HepG2 (cell line): ENCODE results near the gene TSPAN9. TPM values are rescaled to one million over a fixed set of nuclear protein-coding genes. Genes with fewer than 3 reads are reported as not detected.

ENCODE experiments used
- ATAC-seq: fragments of 200-7000 bp; cut with Tn5 transposase; 3 replicates; pipeline ENCODE4 v1.9.1; 2020; ENCODE audit warnings: mild to moderate bottlenecking, moderate library complexity
- BruUV-seq: library from RNA; stranded (reverse); fragments of 400-500 nt; replicated peaks from 2 replicates; lab custom pipeline; 2021; lab: Mats Ljungman, UMichigan
- CTCF ChIA-PET: fragments of 300-600 bp; formaldehyde crosslinking; extraction: SDS; loops from one replicate; lab custom pipeline; 2021; ENCODE audit warnings: low total read pairs, inconsistent platforms, low intra/inter-chr PET ratio; lab: Yijun Ruan, JAX
- POLR2A ChIA-PET: fragments of 350-600 bp; sonication (Branson Sonifier 250); formaldehyde crosslinking; loops from one replicate; lab custom pipeline; 2020; ENCODE audit warnings: antibody characterized with exemption, inconsistent platforms; lab: Yijun Ruan, JAX
- DNase-seq: peaks from one replicate; pipeline ENCODE4 v3.0.0-alpha.2; 2015; ENCODE audit warnings: low spot score
- FAIRE-seq: peaks from 3 replicates; lab custom pipeline; 2011; peaks lifted over from hg19 to GRCh38; lab: Jason Lieb, UNC
- H2AFZ ChIP-seq: one replicate; pipeline ENCODE4 v1.6.1; 2011; ENCODE audit warnings: low read length, inconsistent platforms
- H3K27ac ChIP-seq: fragments of 300-600 bp; 3 replicates; pipeline ENCODE4 v1.8.0; 2011; ENCODE audit warnings: mixed run types, mild to moderate bottlenecking, mixed read lengths, low read length, inconsistent platforms; ENCODE audit not compliant: insufficient read depth; ENCODE audit errors: extremely low read length
- H3K27me3 ChIP-seq, 2 experiments: fragments of 200-600 bp in 1 of 2; 2 replicates in 1 of 2; 3 replicates in 1 of 2; pipeline versions ENCODE4 v1.6.0 to v1.8.0; 2011; ENCODE audit warnings: low read length in 2 of 2, mild to moderate bottlenecking in 2 of 2, moderate library complexity in 2 of 2, inconsistent platforms in 1 of 2; ENCODE audit not compliant: insufficient read depth in 2 of 2, control insufficient read depth in 1 of 2
- H3K36me3 ChIP-seq, 2 experiments: fragments of 200-600 bp in 1 of 2; replicated peaks in 1 of 2; 2 replicates in 1 of 2; 3 replicates in 1 of 2; pipeline versions ENCODE4 v1.5.1 to v1.8.0; 2011; ENCODE audit warnings: low read length in 2 of 2, inconsistent platforms in 1 of 2; ENCODE audit not compliant: insufficient read depth in 2 of 2, control insufficient read depth in 1 of 2
- H3K4me1 ChIP-seq: 2 replicates; pipeline ENCODE4 v1.5.1; 2012; ENCODE audit warnings: low read length, inconsistent platforms; ENCODE audit not compliant: insufficient read depth
- H3K4me2 ChIP-seq: 2 replicates; pipeline ENCODE4 v1.6.0; 2011; ENCODE audit warnings: low read depth, low read length, inconsistent platforms
- H3K4me3 ChIP-seq, 3 experiments: fragments of 200-600 bp in 1 of 3; sonication (generic), shearing (Covaris generic) in 1 of 3; replicated peaks in 1 of 3; 2 replicates each; pipeline ENCODE4 v1.5.1; 2011 to 2016; ENCODE audit warnings: low read length in 3 of 3, inconsistent platforms in 2 of 3, low read depth in 2 of 3, mild to moderate bottlenecking in 2 of 3, control low read depth in 1 of 3, mixed read lengths in 1 of 3; ENCODE audit not compliant: insufficient read depth in 1 of 3
- H3K79me2 ChIP-seq: one replicate; pipeline ENCODE4 v1.6.1; 2011; ENCODE audit warnings: low read length, inconsistent platforms; ENCODE audit not compliant: insufficient read depth
- H3K9ac ChIP-seq: 2 replicates; pipeline ENCODE4 v1.6.0; 2011; ENCODE audit warnings: mild to moderate bottlenecking, low read depth, low read length, inconsistent platforms; ENCODE audit not compliant: insufficient read depth
- H3K9me3 ChIP-seq: 2 replicates; pipeline ENCODE4 v1.5.1; 2012; ENCODE audit warnings: mild to moderate bottlenecking, low read length
- H4K20me1 ChIP-seq: 2 replicates; pipeline ENCODE4 v1.6.0; 2011; ENCODE audit warnings: inconsistent platforms, mild to moderate bottlenecking, low read length, moderate library complexity; ENCODE audit not compliant: insufficient read depth
- DBP ChIP-seq: sonication (generic); formaldehyde crosslinking; IDR thresholded peaks from 2 replicates; pipeline ENCODE4 v1.4.0; 2020; ENCODE audit warnings: missing genetic modification reagents; ENCODE audit errors: not compliant biosample characterization
- HES4 ChIP-seq: sonication (generic); formaldehyde crosslinking; IDR thresholded peaks from 2 replicates; pipeline ENCODE4 v1.9.0; 2021; ENCODE audit warnings: mild to moderate bottlenecking, missing genetic modification reagents, borderline replicate concordance
- KDM3A ChIP-seq: IDR thresholded peaks from 2 replicates; pipeline ENCODE4 v1.6.1; 2018; ENCODE audit warnings: low read depth, missing compliant biosample characterization
- KDM5B ChIP-seq: sonication (generic); formaldehyde crosslinking; IDR thresholded peaks from 2 replicates; pipeline ENCODE4 v1.4.0; 2020; ENCODE audit warnings: missing genetic modification reagents, mild to moderate bottlenecking, borderline replicate concordance
- KLF15 ChIP-seq: sonication (generic); formaldehyde crosslinking; IDR thresholded peaks from 2 replicates; pipeline ENCODE4 v1.8.1; 2023; ENCODE audit warnings: borderline replicate concordance, mild to moderate bottlenecking, inconsistent platforms, missing genetic modification reagents, mixed read lengths
- MED13 ChIP-seq: sonication (generic); formaldehyde crosslinking; IDR thresholded peaks from 2 replicates; pipeline ENCODE4 v1.5.0; 2020; ENCODE audit warnings: missing genetic modification reagents
- MTA3 ChIP-seq: sonication (generic); formaldehyde crosslinking; IDR thresholded peaks from 2 replicates; pipeline ENCODE4 v1.4.0; 2020; ENCODE audit warnings: missing genetic modification reagents
- SIX1 ChIP-seq: sonication (generic); formaldehyde crosslinking; IDR thresholded peaks from 2 replicates; pipeline ENCODE4 v1.4.0; 2020; ENCODE audit warnings: missing genetic modification reagents, borderline replicate concordance
- SOX6 ChIP-seq, 2 experiments: fragments of 450-650 bp in 1 of 2; sonication (generic) in 1 of 2; formaldehyde crosslinking in 1 of 2; IDR thresholded peaks; 2 replicates each; pipeline versions ENCODE4 v1.4.0 to v1.6.1; 2017 to 2020; ENCODE audit warnings: antibody characterized with exemption in 1 of 2, mild to moderate bottlenecking in 1 of 2, missing genetic modification reagents in 1 of 2
- U2AF1 ChIP-seq: fragments of 200-400 bp; formaldehyde crosslinking; optimal IDR thresholded peaks from 2 replicates; pipeline ENCODE3; 2017; ENCODE audit warnings: mild to moderate bottlenecking, low read depth, low read length
- ZBED4 ChIP-seq: sonication (generic); formaldehyde crosslinking; IDR thresholded peaks from 2 replicates; pipeline ENCODE4 v1.4.0; 2020; ENCODE audit warnings: missing genetic modification reagents, borderline replicate concordance
- ZNF839 ChIP-seq: sonication (generic); formaldehyde crosslinking; IDR thresholded peaks from 2 replicates; pipeline ENCODE4 v1.4.0; 2020; ENCODE audit warnings: missing genetic modification reagents, mild to moderate bottlenecking, borderline replicate concordance
- WGBS: methylation state at CpG from one replicate; pipeline ENCODE4 v1.1.6; 2017; ENCODE audit warnings: low lambda C conversion rate; 5-methylcytosine and 5-hydroxymethylcytosine counted together
- in situ Hi-C: cut with HindIII; loops from 2 replicates; pipeline ENCODE4 v1.10.0; 2017; ENCODE audit warnings: low pct_unique_long_range_greater_than_20kb; ENCODE audit not compliant: extremely low pct_ligation_motif_present
- intact Hi-C: fragments of 100-400 bp; cut with micrococcal nuclease; formaldehyde crosslinking; loops from one replicate; pipeline ENCODE4 v1.10.0; 2022; ENCODE audit not compliant: unreplicated experiment
- polyA plus RNA-seq, 8 experiments: library from polyadenylated mRNA; depleted of rRNA in 3 of 8; stranded (reverse) in 7 of 8; unstranded in 1 of 8; fragments of >200 nt; fragmentation: Illumina TruSeq in 4 of 8; extraction: Trizol in 4 of 8; gene quantifications; 2 replicates each; pipeline versions ENCODE4 v1.2.1 to v1.2.3, GENCODE V29; 2011 to 2016; ENCODE audit warnings: low read depth in 4 of 8, missing spikeins in 1 of 8, mixed read lengths in 1 of 8; ENCODE audit not compliant: insufficient read depth in 1 of 8
- total RNA-seq, 5 experiments: library from RNA; depleted of rRNA; stranded (reverse); fragments of >200 nt; fragmentation: Illumina TruSeq; extraction: Trizol; gene quantifications; 2 replicates each; pipeline ENCODE4 v1.2.3, GENCODE V29; 2016; ENCODE audit warnings: low read depth in 1 of 5

The TSPAN9 gene
- total and polyA plus RNA-seq, 2 of the 13 experiments (the other 11 are each of a cell fraction or from before 2014, with no cell fraction given): 18.1 to 42.3 TPM

GRCh38 chr12:3291939-3292338 is 214.8 kb downstream of the TSPAN9 start:
- no peaks in the 10 kb centered on the region for H3K9me3 ChIP-seq
- no peak for DNase-seq
- H3K36me3 ChIP-seq: no peaks in the 10 kb centered on the region
- in situ Hi-C loops: loop anchor here (10.0 kb wide), 2 partner anchors 483 to 513 kb away; no protein-coding TSS in a partner anchor
- no peak overlapping the region for H3K27ac ChIP-seq
- no peak for FAIRE-seq
- peaks cover 2 to 14% of the 10 kb centered on the region in 2 experiments; a peak in 2 of 5 replicates for H3K27me3 ChIP-seq
- TF ChIP-seq ZNF839 (CRISPR knock-in tag) (no peak), HES4 (CRISPR knock-in tag) (no peak), KDM5B (no peak)
- TF ChIP-seq, all 625 proteins: peak for 0
- ATAC-seq: no peak
- POLR2A ChIA-PET: no interaction called here
- Histone ChIP-seq H2AFZ (no peak overlapping the region), H3K4me1 (no peaks in the 10 kb centered on the region), H3K79me2 (no peaks in the 10 kb centered on the region), H3K4me3 (no peak overlapping the region), H3K4me2 (no peak overlapping the region), H4K20me1 (no peaks in the 10 kb centered on the region), H3K9ac (no peak overlapping the region)
- BruUV-seq: no TSS peak
- CTCF ChIA-PET: no interaction called here
- intact Hi-C loops: no loop called here
- WGBS: 88% methylated on average over 4 of the region's 16 CpGs

- H3K4me1 ChIP-seq: no peaks in the 10 kb centered on the region
- BruUV-seq: no TSS peak
- no peak for FAIRE-seq
- no peaks in the 10 kb centered on the region for H3K79me2 ChIP-seq
- peaks cover 2 to 20% of the 10 kb centered on the region in 2 experiments; a peak in 2 of 5 replicates for H3K27me3 ChIP-seq
- intact Hi-C loops: no loop called here
- H3K9me3 ChIP-seq: no peaks in the 10 kb centered on the region
- H2AFZ ChIP-seq: no peak overlapping the region
- H3K4me3 ChIP-seq: no peak overlapping the region
- no peaks in the 10 kb centered on the region for H3K36me3 ChIP-seq
- H3K4me2 ChIP-seq: no peak overlapping the region
- in situ Hi-C loops: loop anchor here (10.0 kb wide), 2 partner anchors 482 to 512 kb away; no protein-coding TSS in a partner anchor
- WGBS: 50% methylated on average over 8 of the region's 12 CpGs
- POLR2A ChIA-PET: no interaction called here
- no peak overlapping the region for H3K9ac ChIP-seq
- DNase-seq: no peak
- no peak overlapping the region for H3K27ac ChIP-seq
- CTCF ChIA-PET: no interaction called here
- no peaks in the 10 kb centered on the region for H4K20me1 ChIP-seq
- no peak for ATAC-seq
- TF ChIP-seq SIX1 (no peak), MTA3 (no peak), DBP (CRISPR knock-in tag) (no peak), ZBED4 (CRISPR knock-in tag) (no peak), SOX6 (IDR thresholded peaks at IDR 0.05) (no peak), SOX6 (CRISPR knock-in tag; IDR thresholded peaks at IDR 0.05) (no peak), KLF15 (CRISPR knock-in tag) (no peak), KDM3A (CRISPR knock-in tag) (no peak), U2AF1 (no peak), MED13 (CRISPR knock-in tag) (no peak)
Measured at GRCh38 chr12:3292677-3293412, 215.7 kb downstream of the TSPAN9 start.
